MCF 10A (cell line): ENCODE results near the gene CRYL1. TPM values are rescaled to one million over a fixed set of nuclear protein-coding genes. Genes with fewer than 3 reads are reported as not detected.

Experiments
- BruUV-seq: library from RNA; stranded (reverse); fragments of 400-500 nt; replicated peaks from 2 replicates; lab custom pipeline; 2021; lab: Mats Ljungman, UMichigan
- CTCF ChIA-PET: fragments of 300-600 bp; sonication (Branson Sonifier 250); formaldehyde crosslinking; extraction: SDS; loops from one replicate; lab custom pipeline; 2021; ENCODE audit warnings: antibody characterized with exemption, inconsistent platforms; lab: Yijun Ruan, JAX
- POLR2A ChIA-PET: fragments of 300-600, 350-650 bp; sonication (Branson Sonifier 250); formaldehyde crosslinking; extraction: SDS; loops from one replicate; lab custom pipeline; 2020; ENCODE audit warnings: antibody characterized with exemption, inconsistent platforms; lab: Yijun Ruan, JAX
- DNase-seq: peaks from one replicate; pipeline ENCODE4 v3.0.0-alpha.2; 2018; ENCODE audit not compliant: unreplicated experiment
- H3K27ac Mint-ChIP-seq: one replicate; pipeline ENCODE4 v1.8.0; 2022; ENCODE audit warnings: mild to moderate bottlenecking, low read depth, mixed read lengths; ENCODE audit not compliant: unreplicated experiment
- H3K27me3 Mint-ChIP-seq: one replicate; pipeline ENCODE4 v1.8.0; 2022; ENCODE audit warnings: mixed read lengths; ENCODE audit not compliant: insufficient read depth, unreplicated experiment
- H3K36me3 Mint-ChIP-seq: one replicate; pipeline ENCODE4 v1.8.0; 2022; ENCODE audit warnings: mild to moderate bottlenecking, moderate library complexity, mixed read lengths; ENCODE audit not compliant: insufficient read depth, unreplicated experiment
- H3K4me1 Mint-ChIP-seq: one replicate; pipeline ENCODE4 v1.8.0; 2022; ENCODE audit warnings: mixed read lengths; ENCODE audit not compliant: insufficient read depth, unreplicated experiment
- H3K4me3 Mint-ChIP-seq: one replicate; pipeline ENCODE4 v1.8.0; 2022; ENCODE audit warnings: mild to moderate bottlenecking, moderate library complexity, mixed read lengths; ENCODE audit not compliant: unreplicated experiment
- H3K9me3 Mint-ChIP-seq: one replicate; pipeline ENCODE4 v1.8.0; 2022; ENCODE audit warnings: mixed read lengths; ENCODE audit not compliant: unreplicated experiment
- CTCF ChIP-seq: fragments of 200-600 bp; IDR thresholded peaks from one replicate; pipeline ENCODE4 v1.8.0; 2022; ENCODE audit warnings: antibody characterized with exemption, mild to moderate bottlenecking; ENCODE audit not compliant: unreplicated experiment
- intact Hi-C: fragments of 100-400 bp; cut with micrococcal nuclease; formaldehyde crosslinking; loops from 2 replicates; pipeline ENCODE4 v1.14.1; 2022
- total RNA-seq: library from RNA; stranded (reverse); gene quantifications from 2 replicates; pipeline ENCODE4 v1.2.3, GENCODE V29; 2022

The CRYL1 gene
- total RNA-seq, 1 experiment from 2014 or later: 15.1 TPM

- intact Hi-C loops: no loop called here
- Mint-ChIP-seq H3K9me3 (peaks cover 7% of the 10 kb centered on the region), H3K27me3 (no peaks in the 10 kb centered on the region), H3K4me3 (no peak overlapping the region), H3K36me3 (peaks cover 6% of the 10 kb centered on the region), H3K27ac (no peak overlapping the region), H3K4me1 (peaks cover 25% of the 10 kb centered on the region)
- ChIA-PET POLR2A (no interaction called here), CTCF (no interaction called here)
- TF ChIP-seq CTCF: no peak
- no peak for DNase-seq
- no TSS peak for BruUV-seq
These were observed 110.0 kb downstream of the CRYL1 start for GRCh38 chr13:20415694-20416107.

GRCh38 chr13:20415306-20415679 lies 110.4 kb downstream of the CRYL1 start:
- Mint-ChIP-seq H3K9me3 (peaks cover 7% of the 10 kb centered on the region), H3K36me3 (peaks cover 6% of the 10 kb centered on the region), H3K4me3 (no peak overlapping the region), H3K27me3 (no peaks in the 10 kb centered on the region), H3K4me1 (peaks cover 21% of the 10 kb centered on the region), H3K27ac (no peak overlapping the region)
- TF ChIP-seq CTCF: no peak
- ChIA-PET POLR2A (no interaction called here), CTCF (no interaction called here)
- no TSS peak for BruUV-seq
- intact Hi-C loops: no loop called here
- DNase-seq: no peak

- CTCF ChIA-PET: interaction anchor here (1.3 kb wide), 1 partner anchor 217 kb away, joined by 4 read pairs; no protein-coding TSS in a partner anchor
- Mint-ChIP-seq H3K27me3 (no peaks in the 10 kb centered on the region), H3K36me3 (peaks cover 6% of the 10 kb centered on the region), H3K27ac (no peak overlapping the region), H3K4me1 (peaks cover 15% of the 10 kb centered on the region), H3K9me3 (peaks cover 7% of the 10 kb centered on the region), H3K4me3 (no peak overlapping the region)
- POLR2A ChIA-PET: no interaction called here
- intact Hi-C loops: no loop called here
- no peak for TF ChIP-seq CTCF
- BruUV-seq: no TSS peak
- DNase-seq: no peak
These were observed 110.9 kb downstream of the CRYL1 start for GRCh38 chr13:20414546-20415305.

GRCh38 chr13:20412691-20413355 lies 112.8 kb downstream of the CRYL1 start:
- H3K27me3 Mint-ChIP-seq: no peaks in the 10 kb centered on the region
- H3K4me3 Mint-ChIP-seq: no peak overlapping the region
- peaks cover 5% of the 10 kb centered on the region for H3K4me1 Mint-ChIP-seq
- peaks cover 6% of the 10 kb centered on the region for H3K36me3 Mint-ChIP-seq
- POLR2A ChIA-PET: no interaction called here
- no peak for TF ChIP-seq CTCF
- no peaks in the 10 kb centered on the region for H3K9me3 Mint-ChIP-seq
- DNase-seq: no peak
- H3K27ac Mint-ChIP-seq: no peak overlapping the region
- CTCF ChIA-PET: interaction anchor here (0.6 kb wide), 1 partner anchor 185 kb away, joined by 3 read pairs; no protein-coding TSS in a partner anchor
- intact Hi-C loops: no loop called here
- BruUV-seq: no TSS peak
